ENCODE measurements around the gene HEBP2.

The HEBP2 gene

DNA sequence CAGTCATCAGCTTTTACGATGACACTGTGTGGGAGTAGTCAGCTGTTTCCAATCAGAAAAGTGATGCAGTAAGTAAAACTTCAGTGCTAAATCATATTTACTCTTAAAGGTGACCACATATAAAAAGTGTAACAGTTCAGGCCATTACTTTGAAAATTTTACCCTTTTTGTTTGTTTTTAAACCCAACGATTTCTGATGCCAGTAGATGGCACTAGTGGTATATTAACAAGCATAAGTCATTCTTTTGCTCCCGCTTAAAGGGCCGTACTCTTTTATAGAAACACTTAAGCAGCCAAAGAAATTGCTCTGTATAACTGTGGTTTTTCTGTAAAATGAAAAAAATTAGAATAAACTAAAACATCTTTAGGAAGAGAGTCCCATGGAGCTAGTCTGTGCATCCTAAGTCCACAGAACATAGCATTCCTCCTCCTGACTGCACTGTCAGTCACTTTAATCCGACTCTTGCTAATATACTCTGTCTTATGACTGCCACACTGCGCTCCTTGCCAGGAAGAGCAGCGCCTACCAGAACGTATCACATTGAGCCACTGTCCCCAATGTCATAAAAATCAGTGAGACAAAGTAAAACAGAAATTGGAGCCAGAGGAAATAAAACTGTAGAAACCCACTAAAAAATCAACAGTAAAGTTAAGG lies 25.0 kb downstream of the HEBP2 start:
- Histone ChIP-seq H3K4me1 (ENCODE audit: insufficient read depth, low read length) (peaks cover 10% of the 10 kb centered on the region), H3K4me3 (ENCODE audit: low read depth in 1 of 2, low read length in 2 of 2) (no peak overlapping the region), H3K9ac (ENCODE audit: low read length) (no peak overlapping the region), H3K27me3 (ENCODE audit: control insufficient read depth in 1 of 2, insufficient read depth in 2 of 2, low read length in 2 of 2) (no peaks in the 10 kb centered on the region), H3K27ac (ENCODE audit: low read depth, low read length) (peak overlapping the region; percentile 42), H3K9me3 (ENCODE audit: low read length) (no peaks in the 10 kb centered on the region), H3K36me3 (ENCODE audit: insufficient read depth, low read length) (no peaks in the 10 kb centered on the region)

DNA sequence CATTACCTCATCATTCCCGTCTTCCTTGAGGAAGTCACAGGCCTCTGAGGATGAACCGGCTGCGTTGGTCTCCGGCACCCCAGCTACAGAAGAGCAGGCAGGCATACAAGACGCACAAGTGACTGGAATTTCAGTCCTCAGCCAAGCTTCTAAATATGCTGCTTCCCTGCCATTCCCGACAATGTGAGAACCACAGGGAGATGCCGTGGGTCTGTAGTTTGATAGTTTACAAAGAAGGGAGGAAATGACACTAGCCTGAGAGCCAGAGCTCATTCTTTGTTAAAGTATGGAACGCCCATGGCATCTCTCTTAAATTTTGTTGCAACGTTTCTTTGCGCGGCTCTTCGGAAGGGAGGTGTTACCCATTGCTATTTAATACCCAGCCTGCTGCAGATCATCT lies 25.7 kb downstream of the HEBP2 start:
- Histone ChIP-seq H3K9ac (ENCODE audit: low read length) (no peak overlapping the region), H3K36me3 (ENCODE audit: insufficient read depth, low read length) (no peaks in the 10 kb centered on the region)

DNA sequence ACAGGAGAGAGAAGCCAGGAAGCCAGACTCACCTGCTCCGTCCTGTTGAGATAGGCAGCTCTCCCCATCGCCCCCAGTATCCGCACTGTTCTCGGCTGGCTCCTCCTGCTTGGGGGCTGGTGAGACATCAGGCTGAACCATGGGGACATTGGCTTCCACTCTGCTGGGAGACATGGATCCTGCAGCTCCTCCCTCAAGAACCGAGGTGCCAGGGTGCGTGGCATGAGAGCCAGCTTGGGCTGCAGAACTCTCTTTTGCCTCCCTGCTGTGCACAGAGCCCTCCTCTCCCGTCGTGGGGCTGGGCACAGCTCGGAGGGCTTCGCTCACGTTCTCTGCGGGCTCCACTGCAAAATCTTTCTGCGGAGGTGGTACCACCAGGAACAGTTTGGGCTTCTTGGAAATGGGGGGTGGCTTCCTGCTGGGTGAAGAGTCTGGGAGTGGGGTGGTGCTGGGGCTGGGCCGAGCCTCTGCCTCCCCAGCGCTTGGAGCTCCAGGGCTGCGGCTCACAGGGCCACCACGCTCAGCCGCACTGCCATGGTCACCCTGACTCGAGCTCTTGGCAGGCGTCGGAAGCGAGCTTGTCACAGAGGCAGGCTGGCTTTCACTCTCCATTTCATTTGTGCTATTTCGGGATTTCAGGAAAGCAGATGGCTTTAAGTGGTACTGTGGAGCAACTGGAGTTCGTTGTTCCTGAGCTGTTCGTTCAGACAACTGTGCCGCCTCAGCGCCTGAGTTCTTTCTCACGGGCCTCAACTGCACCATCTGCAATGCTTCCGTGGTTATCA lies 26.5 kb downstream of the HEBP2 start:
- Histone ChIP-seq H3K36me3 (ENCODE audit: insufficient read depth, low read length) (no peaks in the 10 kb centered on the region), H3K27me3 (ENCODE audit: control insufficient read depth in 1 of 2, insufficient read depth in 2 of 2, low read length in 2 of 2) (no peaks in the 10 kb centered on the region), H3K4me3 (ENCODE audit: low read depth in 1 of 2, low read length in 2 of 2) (no peak overlapping the region), H3K9me3 (ENCODE audit: low read length) (no peaks in the 10 kb centered on the region), H3K4me1 (ENCODE audit: insufficient read depth, low read length) (peaks cover 10% of the 10 kb centered on the region), H3K9ac (ENCODE audit: low read length) (no peak overlapping the region), H3K27ac (ENCODE audit: low read depth, low read length) (no peak overlapping the region)

More for the DNA sequence above, 25.7 kb downstream of the HEBP2 start:
- H3K4me1 ChIP-seq (ENCODE audit: insufficient read depth, low read length) = peaks cover 10% of the 10 kb centered on the region
- no peaks in the 10 kb centered on the region for H3K9me3 ChIP-seq (ENCODE audit: low read length)
- H3K4me3 ChIP-seq (ENCODE audit: low read depth in 1 of 2, low read length in 2 of 2) = no peak overlapping the region
- no peaks in the 10 kb centered on the region for H3K27me3 ChIP-seq (ENCODE audit: control insufficient read depth in 1 of 2, insufficient read depth in 2 of 2, low read length in 2 of 2)
- H3K27ac ChIP-seq (ENCODE audit: low read depth, low read length) = peak overlapping the region; percentile 42

- Histone ChIP-seq H3K4me1 (ENCODE audit: insufficient read depth, low read length) (peaks cover 10% of the 10 kb centered on the region), H3K4me3 (ENCODE audit: low read depth in 1 of 2, low read length in 2 of 2) (no peak overlapping the region), H3K27me3 (ENCODE audit: control insufficient read depth in 1 of 2, insufficient read depth in 2 of 2, low read length in 2 of 2) (no peaks in the 10 kb centered on the region), H3K36me3 (ENCODE audit: insufficient read depth, low read length) (no peaks in the 10 kb centered on the region), H3K9me3 (ENCODE audit: low read length) (no peaks in the 10 kb centered on the region), H3K9ac (ENCODE audit: low read length) (no peak overlapping the region), H3K27ac (ENCODE audit: low read depth, low read length) (no peak overlapping the region)
Observed at GRCh38 chr6:138431256-138432062, 27.4 kb downstream of the HEBP2 start.

GRCh38 chr6:138432063-138432356 lies 28.0 kb downstream of the HEBP2 start:
- H3K4me3 ChIP-seq (ENCODE audit: low read depth in 1 of 2, low read length in 2 of 2) = no peak overlapping the region
- peaks cover 10% of the 10 kb centered on the region for H3K4me1 ChIP-seq (ENCODE audit: insufficient read depth, low read length)
- no peaks in the 10 kb centered on the region for H3K36me3 ChIP-seq (ENCODE audit: insufficient read depth, low read length)
- no peak overlapping the region for H3K9ac ChIP-seq (ENCODE audit: low read length)
- no peak overlapping the region for H3K27ac ChIP-seq (ENCODE audit: low read depth, low read length)
- no peaks in the 10 kb centered on the region for H3K27me3 ChIP-seq (ENCODE audit: control insufficient read depth in 1 of 2, insufficient read depth in 2 of 2, low read length in 2 of 2)
- no peaks in the 10 kb centered on the region for H3K9me3 ChIP-seq (ENCODE audit: low read length)

GRCh38 chr6:138434096-138434495 lies 30.1 kb downstream of the HEBP2 start:
- Histone ChIP-seq H3K9ac (ENCODE audit: low read length) (no peak overlapping the region), H3K27me3 (ENCODE audit: control insufficient read depth in 1 of 2, insufficient read depth in 2 of 2, low read length in 2 of 2) (no peaks in the 10 kb centered on the region), H3K9me3 (ENCODE audit: low read length) (no peaks in the 10 kb centered on the region), H3K36me3 (ENCODE audit: insufficient read depth, low read length) (no peaks in the 10 kb centered on the region), H3K4me3 (ENCODE audit: low read depth in 1 of 2, low read length in 2 of 2) (no peak overlapping the region), H3K4me1 (ENCODE audit: insufficient read depth, low read length) (peaks cover 10% of the 10 kb centered on the region), H3K27ac (ENCODE audit: low read depth, low read length) (no peak overlapping the region)

DNA sequence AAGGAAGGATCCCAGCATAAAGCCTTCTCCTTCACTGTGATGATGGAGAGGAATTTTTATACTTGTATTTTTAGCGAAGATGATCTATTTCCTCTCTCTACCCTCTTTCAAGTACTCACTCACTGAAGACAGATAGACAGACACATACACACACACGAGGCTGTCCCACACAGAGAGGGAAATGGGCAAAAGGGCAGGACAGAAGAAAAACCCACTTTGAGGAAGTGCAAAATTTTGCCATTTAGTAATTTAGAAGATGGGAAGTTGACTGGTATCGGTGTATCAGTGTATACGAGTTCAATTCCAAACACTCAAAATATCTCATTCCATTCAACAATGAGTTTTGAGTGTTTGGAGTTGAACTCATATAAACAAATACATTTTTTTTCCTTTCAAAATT lies 30.9 kb downstream of the HEBP2 start:
- H3K9ac ChIP-seq (ENCODE audit: low read length) = no peak overlapping the region
- no peak overlapping the region for H3K27ac ChIP-seq (ENCODE audit: low read depth, low read length)

DNA sequence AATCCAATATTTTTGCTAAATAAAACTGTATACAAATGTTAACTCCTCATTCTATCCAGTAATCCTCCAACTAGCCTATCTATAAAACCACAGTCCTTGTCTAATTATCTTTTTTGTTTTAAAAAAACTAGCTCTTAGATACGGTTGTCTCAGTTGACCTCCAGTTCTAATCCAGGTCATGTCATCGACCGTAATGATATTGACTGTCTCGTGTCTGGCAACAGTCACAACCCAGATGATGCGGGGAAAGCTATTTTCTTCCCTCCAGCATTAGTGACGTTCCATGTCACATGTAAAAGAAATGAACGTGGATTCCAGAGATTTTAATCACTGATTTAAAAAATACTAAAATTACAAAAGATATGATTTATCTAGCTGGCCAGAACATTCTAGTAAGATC lies 35.5 kb downstream of the HEBP2 start:
- no peaks in the 10 kb centered on the region for H3K4me1 ChIP-seq (ENCODE audit: insufficient read depth, low read length)
- H3K4me3 ChIP-seq (ENCODE audit: low read depth in 1 of 2, low read length in 2 of 2) = no peak overlapping the region
- H3K27ac ChIP-seq (ENCODE audit: low read depth, low read length) = no peak overlapping the region
- no peaks in the 10 kb centered on the region for H3K36me3 ChIP-seq (ENCODE audit: insufficient read depth, low read length)
- no peaks in the 10 kb centered on the region for H3K9me3 ChIP-seq (ENCODE audit: low read length)
- H3K9ac ChIP-seq (ENCODE audit: low read length) = no peak overlapping the region
- no peaks in the 10 kb centered on the region for H3K27me3 ChIP-seq (ENCODE audit: control insufficient read depth in 1 of 2, insufficient read depth in 2 of 2, low read length in 2 of 2)

More for the DNA sequence above, 30.9 kb downstream of the HEBP2 start:
- no peaks in the 10 kb centered on the region for H3K36me3 ChIP-seq (ENCODE audit: insufficient read depth, low read length)
- H3K9me3 ChIP-seq (ENCODE audit: low read length) = no peaks in the 10 kb centered on the region
- no peak overlapping the region for H3K4me3 ChIP-seq (ENCODE audit: low read depth in 1 of 2, low read length in 2 of 2)
- peaks cover 5% of the 10 kb centered on the region for H3K4me1 ChIP-seq (ENCODE audit: insufficient read depth, low read length)
- H3K27me3 ChIP-seq (ENCODE audit: control insufficient read depth in 1 of 2, insufficient read depth in 2 of 2, low read length in 2 of 2) = no peaks in the 10 kb centered on the region

- no peaks in the 10 kb centered on the region for H3K36me3 ChIP-seq (ENCODE audit: insufficient read depth, low read length)
- H3K27me3 ChIP-seq (ENCODE audit: control insufficient read depth in 1 of 2, insufficient read depth in 2 of 2, low read length in 2 of 2) = no peaks in the 10 kb centered on the region
- no peak overlapping the region for H3K4me3 ChIP-seq (ENCODE audit: low read depth in 1 of 2, low read length in 2 of 2)
- no peaks in the 10 kb centered on the region for H3K4me1 ChIP-seq (ENCODE audit: insufficient read depth, low read length)
- no peaks in the 10 kb centered on the region for H3K9me3 ChIP-seq (ENCODE audit: low read length)
- H3K9ac ChIP-seq (ENCODE audit: low read length) = no peak overlapping the region
- no peak overlapping the region for H3K27ac ChIP-seq (ENCODE audit: low read depth, low read length)
Observed at GRCh38 chr6:138440296-138440695, 36.3 kb downstream of the HEBP2 start.

- Histone ChIP-seq H3K9me3 (ENCODE audit: low read length) (no peaks in the 10 kb centered on the region), H3K4me3 (ENCODE audit: low read depth in 1 of 2, low read length in 2 of 2) (no peak overlapping the region), H3K4me1 (ENCODE audit: insufficient read depth, low read length) (no peaks in the 10 kb centered on the region), H3K27ac (ENCODE audit: low read depth, low read length) (no peak overlapping the region), H3K27me3 (ENCODE audit: control insufficient read depth in 1 of 2, insufficient read depth in 2 of 2, low read length in 2 of 2) (no peaks in the 10 kb centered on the region), H3K36me3 (ENCODE audit: insufficient read depth, low read length) (no peaks in the 10 kb centered on the region), H3K9ac (ENCODE audit: low read length) (no peak overlapping the region)
Observed at GRCh38 chr6:138440758-138441357, 36.8 kb downstream of the HEBP2 start.

- Histone ChIP-seq H3K4me1 (ENCODE audit: insufficient read depth, low read length) (no peaks in the 10 kb centered on the region), H3K9me3 (ENCODE audit: low read length) (no peaks in the 10 kb centered on the region), H3K27ac (ENCODE audit: low read depth, low read length) (no peak overlapping the region), H3K4me3 (ENCODE audit: low read depth in 1 of 2, low read length in 2 of 2) (no peak overlapping the region), H3K9ac (ENCODE audit: low read length) (no peak overlapping the region), H3K27me3 (ENCODE audit: control insufficient read depth in 1 of 2, insufficient read depth in 2 of 2, low read length in 2 of 2) (no peaks in the 10 kb centered on the region), H3K36me3 (ENCODE audit: insufficient read depth, low read length) (no peaks in the 10 kb centered on the region)
Observed at GRCh38 chr6:138441965-138442364, 37.9 kb downstream of the HEBP2 start.
